ENCODE data around the gene CTTNBP2.

GRCh38 chr7:117661328-117661727 is 211.9 kb downstream of the CTTNBP2 start:
- TF ChIP-seq POLR2A (IDR thresholded peaks at IDR 0.05; ENCODE audit: low read depth, low read length) (no peak), POLR2AphosphoS5 (IDR thresholded peaks at IDR 0.05; ENCODE audit: low read depth, low read length) (no peak)

Measured in GM12892 (cell line).